Progenitor cell of endocrine pancreas (in vitro differentiated cells): Measurements from ENCODE around the gene ASMT. TPM values are rescaled to one million over a fixed set of nuclear protein-coding genes. Genes with fewer than 3 reads are reported as not detected.
A peak's percentile ranks its signal among the peaks of the same experiment; 100 is the strongest.

Source experiments
- DNase-seq: peaks from one replicate; pipeline ENCODE4 v3.0.0; 2021; ENCODE audit warnings: low spot score; ENCODE audit not compliant: unreplicated experiment
- H3K27ac Mint-ChIP-seq: 2 replicates; pipeline ENCODE4 v1.8.0; 2021; ENCODE audit warnings: mild to moderate bottlenecking, moderate library complexity, mixed read lengths
- H3K27me3 Mint-ChIP-seq: 2 replicates; pipeline ENCODE4 v1.8.0; 2021; ENCODE audit warnings: mixed read lengths
- H3K36me3 Mint-ChIP-seq: 2 replicates; pipeline ENCODE4 v1.8.0; 2022; ENCODE audit warnings: mixed read lengths; ENCODE audit not compliant: insufficient read depth
- H3K4me1 Mint-ChIP-seq: 2 replicates; pipeline ENCODE4 v1.8.0; 2021; ENCODE audit warnings: low read depth, mixed read lengths
- H3K4me3 Mint-ChIP-seq: 2 replicates; pipeline ENCODE4 v1.8.0; 2021; ENCODE audit warnings: low read depth, mild to moderate bottlenecking, moderate library complexity, mixed read lengths
- H3K9me3 Mint-ChIP-seq: 2 replicates; pipeline ENCODE4 v1.8.0; 2021; ENCODE audit warnings: low read depth, mixed read lengths
- CTCF ChIP-seq: fragments of 200-600 bp; sonication (generic); IDR thresholded peaks from one replicate; pipeline ENCODE4 v1.5.0; 2021; ENCODE audit warnings: antibody characterized with exemption, mild to moderate bottlenecking; ENCODE audit not compliant: unreplicated experiment
- total RNA-seq: library from RNA; stranded (reverse); gene quantifications from 2 replicates; pipeline ENCODE4 v1.2.1, GENCODE V29; 2021

Gene ASMT
- total RNA-seq, 1 donor from 2014 or later = 0.36 TPM

- Mint-ChIP-seq H3K27ac (peak within 1 kb of the TSS; percentile 97), H3K9me3 (no peaks in the 10 kb centered on the region)
These were observed 23.6 kb upstream of the ASMT start, which contains the start of gene AKAP17A for GRCh38 chrX:1591102-1591862. AKAP17A (plus strand) TSS chrX:1591604; CDS start chrX:1593463, 1,859 bp downstream.

GRCh38 chrX:1591863-1592469, 22.9 kb upstream of the ASMT start:
- Mint-ChIP-seq H3K27ac (peak overlapping the region; percentile 97), H3K4me3 (peak overlapping the region; percentile 93), H3K9me3 (no peaks in the 10 kb centered on the region), H3K36me3 (peaks cover 14% of the 10 kb centered on the region), H3K27me3 (no peaks in the 10 kb centered on the region), H3K4me1 (peaks cover 7% of the 10 kb centered on the region)
- DNase-seq = no peak
- no peak for TF ChIP-seq CTCF

More at GRCh38 chrX:1591102-1591862, 23.6 kb upstream of the ASMT start, which contains the start of gene AKAP17A:
- DNase-seq = peak; percentile 99
- TF ChIP-seq CTCF = peak; percentile 14
- peaks cover 7% of the 10 kb centered on the region for H3K4me1 Mint-ChIP-seq
- peak within 1 kb of the TSS; percentile 93 for H3K4me3 Mint-ChIP-seq
- H3K27me3 Mint-ChIP-seq = no peaks in the 10 kb centered on the region
- peaks cover 13% of the 10 kb centered on the region for H3K36me3 Mint-ChIP-seq

GRCh38 chrX:1592470-1593142, 22.3 kb upstream of the ASMT start:
- no peaks in the 10 kb centered on the region for H3K9me3 Mint-ChIP-seq
- DNase-seq = no peak
- H3K27ac Mint-ChIP-seq = peak overlapping the region; percentile 89
- TF ChIP-seq CTCF = no peak
- peaks cover 7% of the 10 kb centered on the region for H3K4me1 Mint-ChIP-seq
- H3K4me3 Mint-ChIP-seq = peak overlapping the region; percentile 93
- peaks cover 17% of the 10 kb centered on the region for H3K36me3 Mint-ChIP-seq
- H3K27me3 Mint-ChIP-seq = no peaks in the 10 kb centered on the region

GRCh38 chrX:1593286-1594271, 21.3 kb upstream of the ASMT start:
- no peaks in the 10 kb centered on the region for H3K27me3 Mint-ChIP-seq
- peaks cover 7% of the 10 kb centered on the region for H3K4me1 Mint-ChIP-seq
- peaks cover 19% of the 10 kb centered on the region for H3K36me3 Mint-ChIP-seq
- H3K4me3 Mint-ChIP-seq = peak overlapping the region; percentile 93
- DNase-seq = no peak
- no peak for TF ChIP-seq CTCF
- no peaks in the 10 kb centered on the region for H3K9me3 Mint-ChIP-seq
- H3K27ac Mint-ChIP-seq = peak overlapping the region; percentile 89
